Measurements from ENCODE around the gene WEE1.
"Not testable (repeated sequence)": the region's sequence is repeated elsewhere in the genome, so short reads cannot be mapped to it uniquely, and the experiment has no call there.

WEE1 gene

DNA sequence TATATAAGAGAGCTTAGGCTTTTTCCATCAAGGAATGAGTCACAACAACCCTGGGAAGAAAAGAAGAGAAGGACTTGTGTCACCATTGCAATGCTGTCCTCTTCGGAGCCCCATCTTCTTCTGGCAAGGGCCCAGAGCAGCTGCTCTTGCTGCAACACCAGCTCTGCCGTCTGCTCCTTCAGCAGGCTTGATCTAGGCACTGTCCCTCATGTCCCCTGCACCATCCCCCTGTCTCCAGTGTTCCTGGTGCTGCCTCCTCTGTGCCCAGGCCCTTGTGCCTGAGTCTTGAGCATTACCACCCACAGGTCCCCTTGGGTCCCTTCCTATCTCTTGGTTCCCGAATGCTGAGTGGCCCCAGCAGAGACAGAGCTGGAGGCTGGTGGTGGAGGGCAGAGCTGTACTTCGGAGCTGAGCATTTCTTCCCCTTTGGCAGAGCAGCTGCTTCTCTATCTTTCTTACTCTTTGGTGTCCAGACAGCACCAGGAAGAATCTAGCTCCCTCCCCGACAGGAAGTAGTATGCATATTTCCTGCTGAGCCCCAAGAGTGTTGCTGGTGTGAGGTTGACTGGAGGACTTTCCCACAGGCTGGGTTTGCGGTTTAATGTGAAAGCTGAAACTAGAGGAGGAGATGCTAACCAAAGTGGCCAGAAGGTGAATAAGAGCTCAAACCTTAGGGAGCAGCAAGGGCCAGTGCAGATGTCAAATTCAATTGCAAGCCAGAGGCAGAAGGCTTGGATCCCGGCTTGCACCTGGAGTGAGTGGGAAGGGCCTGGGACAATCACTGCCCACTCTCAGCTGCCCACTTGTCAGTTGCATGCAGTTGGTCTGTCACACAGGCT, 27.8 kb downstream of the WEE1 start:
- DNase-seq (ENCODE audit: low read depth, low spot score) = peak; percentile 70
- TF ChIP-seq ZNF274 (IDR thresholded peaks at IDR 0.05; ENCODE audit: low read depth, low read length) (no peak), YY1 (IDR thresholded peaks at IDR 0.05; ENCODE audit: insufficient read depth, insufficient read length) (no peak), SUZ12 (IDR thresholded peaks at IDR 0.05; ENCODE audit: extremely low read depth, insufficient read depth, insufficient read length) (no peak)
- H3K4me3 ChIP-seq (ENCODE audit: insufficient read length, low read depth) = no peak overlapping the region
- peaks cover 4% of the 10 kb centered on the region for H3K4me1 ChIP-seq (ENCODE audit: insufficient read depth, insufficient read length)
- H3K36me3 ChIP-seq (ENCODE audit: insufficient read depth, insufficient read length, low read length) = no peaks in the 10 kb centered on the region
- H3K27me3 ChIP-seq (ENCODE audit: insufficient read depth, insufficient read length) = no peaks in the 10 kb centered on the region
- no peaks in the 10 kb centered on the region for H3K9me3 ChIP-seq (ENCODE audit: insufficient read depth, low read length)
- peak overlapping the region; percentile 39 for H3K9ac ChIP-seq (ENCODE audit: insufficient read length, low read depth)

DNA sequence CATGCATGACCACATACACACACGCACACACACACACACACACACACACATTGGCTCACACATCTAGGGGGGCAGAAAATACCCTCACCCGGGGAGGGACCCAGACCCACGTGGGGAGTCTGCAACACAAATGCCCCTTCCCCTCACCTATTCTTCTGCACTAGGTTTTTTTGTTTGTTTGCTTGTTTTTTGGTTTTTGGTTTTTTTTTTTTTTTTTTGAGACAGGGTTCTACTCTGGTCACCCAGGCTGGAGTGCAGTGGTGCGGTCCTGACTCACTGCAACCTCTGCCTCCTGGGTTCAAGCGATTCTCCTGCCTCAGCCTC, 28.4 kb downstream of the WEE1 start:
- H3K36me3 ChIP-seq (ENCODE audit: insufficient read depth, insufficient read length, low read length) = no peaks in the 10 kb centered on the region
- H3K27me3 ChIP-seq (ENCODE audit: insufficient read depth, insufficient read length) = no peaks in the 10 kb centered on the region
- H3K9me3 ChIP-seq (ENCODE audit: insufficient read depth, low read length) = no peaks in the 10 kb centered on the region
- TF ChIP-seq SUZ12 (IDR thresholded peaks at IDR 0.05; ENCODE audit: extremely low read depth, insufficient read depth, insufficient read length) = no peak
- no peak for TF ChIP-seq ZNF274 (IDR thresholded peaks at IDR 0.05; ENCODE audit: low read depth, low read length)
- TF ChIP-seq YY1 (IDR thresholded peaks at IDR 0.05; ENCODE audit: insufficient read depth, insufficient read length) = no peak
- H3K4me1 ChIP-seq (ENCODE audit: insufficient read depth, insufficient read length) = peaks cover 6% of the 10 kb centered on the region
- no peak overlapping the region for H3K4me3 ChIP-seq (ENCODE audit: insufficient read length, low read depth)
- peak overlapping the region; percentile 39 for H3K9ac ChIP-seq (ENCODE audit: insufficient read length, low read depth)
- DNase-seq (ENCODE audit: low read depth, low spot score) = no peak

DNA sequence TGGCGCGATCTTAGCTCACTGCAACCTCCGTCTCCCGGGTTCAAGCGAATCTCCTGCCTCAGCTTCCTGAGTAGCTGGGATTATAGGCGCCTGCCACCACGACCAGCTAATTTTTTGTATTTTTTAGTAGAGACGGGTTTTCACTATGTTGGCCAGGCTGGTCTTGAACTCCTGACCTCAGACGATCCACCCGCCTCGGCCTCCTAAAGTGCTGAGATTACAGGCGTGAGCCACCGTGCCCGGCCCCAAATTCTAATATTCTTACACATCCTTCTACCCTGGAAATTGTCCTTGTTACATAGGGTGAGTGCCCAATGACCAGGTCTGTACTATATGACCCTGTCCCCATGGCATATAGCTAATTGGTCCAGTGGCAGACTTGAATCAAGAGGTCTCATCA, 29.7 kb downstream of the WEE1 start:
- not testable (repeated sequence) for H3K4me1 ChIP-seq (ENCODE audit: insufficient read depth, insufficient read length); H3K36me3 ChIP-seq (ENCODE audit: insufficient read depth, insufficient read length, low read length); H3K9me3 ChIP-seq (ENCODE audit: insufficient read depth, low read length); DNase-seq (ENCODE audit: low read depth, low spot score); H3K4me3 ChIP-seq (ENCODE audit: insufficient read length, low read depth); H3K9ac ChIP-seq (ENCODE audit: insufficient read length, low read depth); H3K27me3 ChIP-seq (ENCODE audit: insufficient read depth, insufficient read length)

DNA sequence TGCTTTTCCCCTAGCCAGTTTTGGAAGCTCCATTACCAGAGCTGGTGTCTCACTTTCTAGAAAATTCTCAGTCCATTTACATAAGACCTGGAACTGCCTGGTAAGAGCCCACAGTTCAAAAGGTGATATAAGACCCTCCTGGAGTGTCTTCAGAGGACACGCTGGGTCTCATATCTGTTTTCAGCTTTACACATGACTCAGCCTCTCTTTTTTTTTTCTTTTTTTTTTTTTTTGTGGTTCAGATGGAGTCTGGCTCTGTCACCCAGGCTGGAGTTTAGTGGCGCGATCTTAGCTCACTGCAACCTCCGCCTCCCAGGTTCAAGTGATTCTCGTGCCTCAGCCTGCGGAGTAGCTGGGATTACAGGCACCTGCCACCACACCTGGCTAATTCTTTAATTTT, 30.7 kb downstream of the WEE1 start:
- H3K9me3 ChIP-seq (ENCODE audit: insufficient read depth, low read length) = no peaks in the 10 kb centered on the region
- peaks cover 8% of the 10 kb centered on the region for H3K4me1 ChIP-seq (ENCODE audit: insufficient read depth, insufficient read length)
- H3K4me3 ChIP-seq (ENCODE audit: insufficient read length, low read depth) = no peak overlapping the region
- H3K36me3 ChIP-seq (ENCODE audit: insufficient read depth, insufficient read length, low read length) = no peaks in the 10 kb centered on the region
- no peaks in the 10 kb centered on the region for H3K27me3 ChIP-seq (ENCODE audit: insufficient read depth, insufficient read length)
- TF ChIP-seq SUZ12 (IDR thresholded peaks at IDR 0.05; ENCODE audit: extremely low read depth, insufficient read depth, insufficient read length) (no peak), ZNF274 (IDR thresholded peaks at IDR 0.05; ENCODE audit: low read depth, low read length) (no peak), YY1 (IDR thresholded peaks at IDR 0.05; ENCODE audit: insufficient read depth, insufficient read length) (no peak)
- no peak overlapping the region for H3K9ac ChIP-seq (ENCODE audit: insufficient read length, low read depth)
- no peak for DNase-seq (ENCODE audit: low read depth, low spot score)

DNA sequence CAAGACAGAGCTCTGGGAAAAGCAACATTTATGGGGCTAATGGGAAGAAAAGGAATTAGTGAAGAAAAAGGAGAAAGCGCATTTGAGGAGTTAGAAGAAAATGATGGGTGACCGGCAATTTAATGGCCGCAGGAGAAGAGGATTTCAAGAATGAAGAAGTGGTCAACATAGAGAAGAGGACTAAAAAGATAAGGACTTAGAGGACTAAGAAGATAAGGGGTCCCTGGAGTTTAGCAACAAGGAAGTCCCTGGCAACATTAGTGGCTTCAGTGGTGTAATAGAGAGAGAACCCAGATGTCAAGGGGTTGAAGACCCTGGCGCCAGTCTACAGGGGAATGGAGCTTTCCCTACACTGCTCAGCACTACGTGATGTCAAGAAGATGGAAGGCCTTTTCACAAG, 32.3 kb downstream of the WEE1 start:
- no peaks in the 10 kb centered on the region for H3K27me3 ChIP-seq (ENCODE audit: insufficient read depth, insufficient read length)
- H3K4me1 ChIP-seq (ENCODE audit: insufficient read depth, insufficient read length) = peaks cover 8% of the 10 kb centered on the region
- DNase-seq (ENCODE audit: low read depth, low spot score) = no peak
- no peak for TF ChIP-seq YY1 (IDR thresholded peaks at IDR 0.05; ENCODE audit: insufficient read depth, insufficient read length)
- no peak for TF ChIP-seq SUZ12 (IDR thresholded peaks at IDR 0.05; ENCODE audit: extremely low read depth, insufficient read depth, insufficient read length)
- no peak for TF ChIP-seq ZNF274 (IDR thresholded peaks at IDR 0.05; ENCODE audit: low read depth, low read length)
- H3K9ac ChIP-seq (ENCODE audit: insufficient read length, low read depth) = no peak overlapping the region
- H3K36me3 ChIP-seq (ENCODE audit: insufficient read depth, insufficient read length, low read length) = no peaks in the 10 kb centered on the region
- no peaks in the 10 kb centered on the region for H3K9me3 ChIP-seq (ENCODE audit: insufficient read depth, low read length)
- H3K4me3 ChIP-seq (ENCODE audit: insufficient read length, low read depth) = no peak overlapping the region

DNA sequence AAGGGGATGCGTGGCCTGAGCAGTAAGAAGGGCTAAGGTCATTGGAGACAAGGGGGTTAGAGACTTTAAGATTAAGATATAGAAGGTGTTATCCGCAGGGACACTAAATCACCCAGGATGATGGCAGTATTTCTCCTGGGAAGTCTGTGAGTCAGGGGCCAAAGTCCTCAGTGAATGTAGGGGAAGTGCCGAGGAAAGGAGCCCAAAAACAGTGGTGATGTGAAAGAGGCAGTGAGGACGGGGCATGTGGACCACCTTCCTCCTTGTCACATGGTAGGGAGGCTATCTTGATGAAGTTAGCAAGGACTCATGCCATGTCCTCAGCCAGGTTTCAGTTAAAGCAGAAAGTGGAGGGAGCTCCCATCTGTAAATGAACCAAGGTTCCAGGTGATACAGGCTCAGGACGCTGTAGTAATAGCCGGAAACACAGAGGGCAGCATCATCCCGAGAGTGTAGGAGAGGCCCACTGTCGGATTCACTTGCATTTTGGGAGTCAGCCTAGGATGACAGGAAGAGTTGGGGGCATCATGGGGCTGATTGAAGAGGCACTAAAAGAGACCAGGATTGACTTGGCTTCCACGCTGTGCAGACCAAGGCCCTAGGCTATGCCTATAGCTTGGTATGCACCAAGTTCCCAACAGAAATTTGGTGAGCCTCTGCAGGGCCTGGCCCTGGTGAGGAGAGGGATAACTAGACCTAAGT, 33.5 kb downstream of the WEE1 start:
- Histone ChIP-seq H3K27me3 (ENCODE audit: insufficient read depth, insufficient read length) (no peaks in the 10 kb centered on the region), H3K9ac (ENCODE audit: insufficient read length, low read depth) (no peak overlapping the region), H3K36me3 (ENCODE audit: insufficient read depth, insufficient read length, low read length) (no peaks in the 10 kb centered on the region), H3K4me1 (ENCODE audit: insufficient read depth, insufficient read length) (peaks cover 4% of the 10 kb centered on the region), H3K9me3 (ENCODE audit: insufficient read depth, low read length) (no peaks in the 10 kb centered on the region), H3K4me3 (ENCODE audit: insufficient read length, low read depth) (no peak overlapping the region)
- TF ChIP-seq YY1 (IDR thresholded peaks at IDR 0.05; ENCODE audit: insufficient read depth, insufficient read length) (no peak), ZNF274 (IDR thresholded peaks at IDR 0.05; ENCODE audit: low read depth, low read length) (no peak), SUZ12 (IDR thresholded peaks at IDR 0.05; ENCODE audit: extremely low read depth, insufficient read depth, insufficient read length) (no peak)
- peak; percentile 50 for DNase-seq (ENCODE audit: low read depth, low spot score)

DNA sequence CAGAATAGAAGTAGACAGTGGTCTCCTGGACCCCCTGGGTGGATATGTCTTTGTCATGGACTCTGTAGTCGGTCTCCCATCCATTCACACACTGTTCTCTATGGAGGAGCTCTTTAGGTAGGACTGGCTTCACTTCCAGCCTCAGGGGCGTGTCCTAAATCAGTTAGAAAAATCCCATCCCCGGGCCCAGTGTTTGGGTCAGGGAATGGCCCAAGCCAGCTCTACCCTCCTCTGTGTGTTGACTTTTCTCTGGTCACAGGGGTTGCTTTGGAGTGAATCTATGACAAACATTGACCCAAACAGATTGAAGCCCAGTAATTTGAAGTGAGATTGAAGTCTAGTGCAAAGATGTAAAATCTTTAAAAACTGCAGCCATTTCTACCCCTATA, 34.0 kb downstream of the WEE1 start:
- no peak for TF ChIP-seq ZNF274 (IDR thresholded peaks at IDR 0.05; ENCODE audit: low read depth, low read length)
- TF ChIP-seq SUZ12 (IDR thresholded peaks at IDR 0.05; ENCODE audit: extremely low read depth, insufficient read depth, insufficient read length) = no peak
- no peak for TF ChIP-seq YY1 (IDR thresholded peaks at IDR 0.05; ENCODE audit: insufficient read depth, insufficient read length)
- H3K4me1 ChIP-seq (ENCODE audit: insufficient read depth, insufficient read length) = peaks cover 4% of the 10 kb centered on the region
- no peaks in the 10 kb centered on the region for H3K27me3 ChIP-seq (ENCODE audit: insufficient read depth, insufficient read length)
- no peaks in the 10 kb centered on the region for H3K36me3 ChIP-seq (ENCODE audit: insufficient read depth, insufficient read length, low read length)
- no peak overlapping the region for H3K4me3 ChIP-seq (ENCODE audit: insufficient read length, low read depth)
- peak; percentile 46 for DNase-seq (ENCODE audit: low read depth, low spot score)
- no peak overlapping the region for H3K9ac ChIP-seq (ENCODE audit: insufficient read length, low read depth)
- H3K9me3 ChIP-seq (ENCODE audit: insufficient read depth, low read length) = no peaks in the 10 kb centered on the region
